ENCODE results near the gene P2RX6.

GRCh38 chr22:21034989-21035388, 20.0 kb downstream of the P2RX6 start:
- TF ChIP-seq POLR2A (IDR thresholded peaks at IDR 0.05; ENCODE audit: low read depth) (no peak), CTCF (IDR thresholded peaks at IDR 0.05) (no peak), EP300 (IDR thresholded peaks at IDR 0.05) (no peak), POLR2AphosphoS5 (IDR thresholded peaks at IDR 0.05) (no peak)
